HT1080 (cell line): ENCODE measurements around the gene PPM1D. TPM values are rescaled to one million over a fixed set of nuclear protein-coding genes. Genes with fewer than 3 reads are reported as not detected.
"Not testable (repeated sequence)": the region's sequence is repeated elsewhere in the genome, so short reads cannot be mapped to it uniquely, and the experiment has no call there.

Experiments
- DNase-seq: peaks from one replicate; pipeline ENCODE4 v3.0.0-alpha.2; 2015; ENCODE audit warnings: low read depth
- total RNA-seq: library from RNA; depleted of rRNA; stranded (reverse); fragments of >200 nt; shearing (Covaris generic); gene quantifications from 2 replicates; pipeline ENCODE4 v1.2.3, GENCODE V29; 2014

Gene PPM1D
- total RNA-seq, 1 experiment from 2014 or later = 12.0 TPM

GRCh38 chr17:60593441-60594036, 6.5 kb upstream of the PPM1D start:
- DNase-seq = not testable (repeated sequence)

GRCh38 chr17:60594170-60594569, 5.8 kb upstream of the PPM1D start:
- not testable (repeated sequence) for DNase-seq

DNA sequence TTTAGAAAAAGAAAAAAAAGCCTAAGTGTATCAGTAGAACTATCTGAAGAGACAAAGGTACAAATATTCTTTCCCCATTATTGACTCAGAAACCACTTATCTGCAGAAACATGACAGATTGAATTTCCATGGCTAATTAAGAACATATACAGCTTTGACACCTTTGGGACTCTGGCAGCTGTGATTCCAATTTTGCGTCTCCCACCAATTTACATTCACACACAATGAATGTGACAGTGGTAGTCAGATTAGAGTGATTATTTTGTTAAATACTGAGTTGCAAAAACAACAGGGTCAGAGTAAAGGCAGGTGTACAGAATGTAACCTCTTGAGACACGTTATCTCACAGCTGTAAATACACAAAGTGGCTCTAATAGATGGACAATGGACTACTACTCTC, 5.3 kb upstream of the PPM1D start:
- no peak for DNase-seq

DNA sequence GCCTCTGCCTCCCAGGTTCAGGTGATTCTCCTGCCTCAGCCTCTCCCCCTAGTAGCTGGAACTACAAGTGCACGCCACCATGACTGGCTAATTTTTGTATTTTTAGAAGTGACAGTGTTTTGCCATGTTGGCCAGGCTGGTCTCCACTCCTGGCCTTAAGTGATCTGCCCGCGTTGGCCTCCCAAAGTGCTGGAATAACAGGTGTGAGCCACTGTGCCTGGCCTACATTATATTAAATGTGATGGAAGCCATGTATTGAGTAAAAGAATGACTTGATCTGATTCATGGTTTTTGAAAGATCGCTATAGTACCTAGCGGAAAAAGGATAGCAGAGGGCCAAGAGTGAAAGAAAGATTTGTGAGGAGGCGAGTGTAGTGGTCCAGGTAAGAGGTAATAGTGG, 2.7 kb upstream of the PPM1D start:
- DNase-seq = no peak

DNA sequence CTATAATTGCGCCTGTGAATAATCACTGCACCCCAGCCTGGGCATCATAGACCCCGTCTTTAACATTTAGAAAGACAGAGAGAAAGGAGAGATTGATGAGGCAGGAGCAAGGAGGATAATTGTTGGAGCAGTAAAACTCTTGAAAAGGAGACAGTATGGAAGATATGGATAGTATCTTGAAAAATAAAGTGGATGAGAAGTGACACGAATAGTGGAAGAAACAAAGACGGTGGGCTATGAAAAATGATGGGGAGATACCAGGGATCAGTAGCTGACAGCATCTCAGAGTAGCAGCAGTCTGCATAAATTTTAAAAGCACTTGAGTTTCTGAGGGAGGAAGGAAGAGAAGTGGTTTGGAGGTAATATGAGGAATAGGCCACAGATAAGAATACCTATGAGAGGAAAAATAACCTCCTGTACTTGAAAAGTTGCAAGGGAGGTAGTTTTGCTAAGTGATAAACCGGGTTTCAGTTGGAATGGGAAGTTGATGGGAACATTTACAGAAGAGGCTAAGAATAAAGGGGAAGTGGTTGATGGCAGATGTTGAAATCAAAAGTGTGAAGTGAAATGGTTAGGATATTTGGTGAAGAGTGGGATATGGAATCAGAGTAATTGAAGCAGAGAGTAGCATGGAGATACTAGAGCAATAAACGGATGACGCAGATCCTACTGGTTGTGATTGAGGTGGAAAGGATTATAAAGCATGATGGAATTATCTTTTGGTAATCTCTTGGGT, 1.8 kb upstream of the PPM1D start:
- no peak for DNase-seq

- no peak for DNase-seq
These were observed 773 bp upstream of the PPM1D start for GRCh38 chr17:60599220-60599619.

GRCh38 chr17:60600490-60601446, 775 bp downstream of the PPM1D start:
- peak; percentile 76 for DNase-seq

DNA sequence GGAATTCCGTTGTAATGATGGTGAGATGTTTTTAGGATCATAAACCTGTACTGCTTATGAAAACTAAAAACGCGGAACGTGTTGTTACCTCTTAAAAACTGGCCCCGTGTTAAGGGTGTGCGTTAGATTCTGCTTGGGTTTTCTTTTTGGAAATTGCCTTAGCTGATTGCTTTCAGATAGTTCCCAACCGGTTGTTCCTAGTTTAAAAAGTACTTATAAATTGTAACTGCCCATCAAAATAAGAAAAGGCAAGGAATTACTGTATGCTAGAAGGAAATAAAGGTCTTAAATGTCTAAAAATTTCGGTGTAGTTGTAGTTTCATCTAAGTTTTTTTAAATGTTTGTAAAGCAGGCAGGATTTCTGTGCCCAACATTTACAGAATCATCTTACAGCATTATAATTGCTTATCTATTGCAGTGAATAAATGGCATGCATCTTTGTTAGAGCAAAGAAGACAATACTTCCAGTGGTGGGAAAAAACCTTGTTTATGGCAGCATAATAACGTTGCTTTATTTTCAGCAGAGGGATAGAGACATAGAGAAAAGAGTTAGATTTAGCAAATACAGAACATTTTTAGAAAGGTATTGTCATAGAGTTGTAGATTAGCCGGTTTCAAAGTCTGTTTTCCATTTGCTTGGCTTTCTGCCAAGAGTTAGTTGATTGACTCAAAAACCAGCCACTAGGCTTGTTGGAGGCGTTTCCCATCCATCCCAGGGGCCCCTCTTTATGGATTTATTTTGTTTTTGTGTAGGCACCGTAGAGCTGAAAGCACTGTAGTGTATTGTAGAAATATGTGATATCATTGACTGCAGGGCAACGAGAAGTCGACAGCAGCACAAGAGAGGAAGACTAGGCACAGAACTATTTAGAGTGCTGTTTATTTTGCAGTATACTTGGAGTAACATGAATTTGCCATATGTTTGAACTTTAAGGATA, 1.7 kb downstream of the PPM1D start:
- DNase-seq = peak; percentile 51

GRCh38 chr17:60602385-60602742, 2.4 kb downstream of the PPM1D start:
- DNase-seq = no peak

GRCh38 chr17:60602871-60603270, 2.9 kb downstream of the PPM1D start:
- no peak for DNase-seq

- DNase-seq = not testable (repeated sequence)
These were observed 3.5 kb downstream of the PPM1D start for GRCh38 chr17:60603477-60603876.

DNA sequence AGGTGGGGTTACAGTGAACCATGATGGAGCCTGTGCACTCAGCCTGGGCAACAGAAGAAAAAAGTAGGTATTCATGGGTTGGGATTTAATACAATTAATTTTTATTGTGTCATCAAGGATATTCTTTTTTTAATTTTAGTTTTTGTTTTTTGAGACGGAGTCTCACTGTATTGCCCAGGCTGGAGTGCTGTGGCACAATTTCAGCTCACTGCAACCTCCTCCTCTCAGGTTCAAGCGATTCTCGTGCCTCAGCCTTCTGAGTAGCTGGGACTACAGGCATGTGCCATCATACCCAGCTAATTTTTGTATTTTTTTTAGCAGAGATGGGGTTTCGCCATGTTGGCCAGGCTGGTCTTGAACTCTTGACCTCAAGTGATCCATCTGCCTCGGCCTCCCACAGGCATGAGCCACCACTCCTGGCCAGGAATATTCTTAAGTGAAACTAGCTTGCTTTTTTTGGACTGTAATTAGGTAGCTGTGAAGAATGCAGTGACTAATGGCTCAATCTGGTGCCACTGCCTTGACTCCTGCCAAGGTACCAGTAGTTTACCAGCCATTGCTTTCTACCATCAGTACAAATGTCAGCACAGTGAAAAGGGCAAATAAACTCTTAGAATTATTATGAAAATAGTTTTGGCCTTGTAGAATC, 4.8 kb downstream of the PPM1D start:
- peak; percentile 70 for DNase-seq

DNA sequence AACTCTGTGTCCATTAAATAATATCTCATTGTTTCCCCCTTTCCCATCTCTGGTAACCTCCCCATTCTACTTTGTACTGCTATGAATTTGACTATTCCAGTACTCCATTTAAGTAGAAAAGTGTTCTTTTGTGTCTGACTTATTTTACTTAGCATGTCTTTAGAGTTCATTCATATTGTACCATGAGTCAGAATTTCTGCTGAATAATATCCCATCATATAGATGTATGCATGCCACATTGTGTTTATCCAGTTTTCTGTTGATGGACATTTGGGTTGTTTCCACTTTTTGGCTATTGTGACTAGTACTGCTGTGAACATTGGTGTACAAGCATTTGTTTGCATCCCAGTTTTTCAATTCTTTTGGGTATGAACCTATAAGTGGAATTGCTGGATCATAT, 6.0 kb downstream of the PPM1D start:
- no peak for DNase-seq

GRCh38 chr17:60610473-60610872, 10.5 kb downstream of the PPM1D start:
- DNase-seq = no peak

- not testable (repeated sequence) for DNase-seq
These were observed 11.3 kb downstream of the PPM1D start for GRCh38 chr17:60611321-60611720.

GRCh38 chr17:60613325-60613724, 13.3 kb downstream of the PPM1D start:
- no peak for DNase-seq

DNA sequence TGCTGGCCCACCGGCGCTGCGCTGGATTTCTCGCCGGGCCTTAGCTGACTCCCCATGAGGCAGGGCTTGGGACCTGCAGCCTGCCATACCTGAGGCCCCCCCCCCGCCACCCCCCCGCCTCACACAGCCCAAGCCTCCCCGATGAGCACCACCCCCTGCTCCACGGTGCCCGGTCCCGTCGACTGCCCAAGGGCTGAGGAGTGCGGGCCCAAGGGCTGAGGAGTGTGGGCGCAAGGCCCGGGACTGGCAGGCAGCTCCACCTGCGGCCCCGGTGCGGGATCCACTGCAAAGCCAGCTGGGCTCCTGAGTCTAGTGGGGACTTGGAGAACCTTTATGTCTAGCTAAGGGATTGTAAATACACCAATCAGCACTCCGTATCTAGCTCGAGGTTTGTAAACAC, 13.8 kb downstream of the PPM1D start:
- DNase-seq = not testable (repeated sequence)

GRCh38 chr17:60614247-60614646, 14.3 kb downstream of the PPM1D start:
- not testable (repeated sequence) for DNase-seq

GRCh38 chr17:60615108-60615507, 15.1 kb downstream of the PPM1D start:
- no peak for DNase-seq

DNA sequence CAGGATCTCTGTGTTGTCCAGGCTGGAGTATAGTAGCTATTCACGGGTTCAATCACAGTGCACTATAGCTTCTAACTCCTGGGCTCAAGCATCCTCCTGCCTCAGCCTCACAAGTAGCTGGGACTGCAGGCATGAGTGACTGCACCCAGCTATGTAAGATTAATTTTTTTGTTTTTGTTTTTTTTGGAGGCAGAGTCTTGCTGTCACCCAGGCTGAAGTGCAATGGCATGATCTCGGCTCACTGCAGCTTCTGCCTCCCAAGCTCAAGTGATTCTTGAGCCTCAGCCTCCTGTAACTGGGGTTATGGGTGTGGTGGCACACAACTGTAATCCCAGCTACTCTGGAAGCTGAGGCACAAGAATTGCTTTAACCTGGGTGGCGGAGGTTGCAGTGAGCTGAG, 15.8 kb downstream of the PPM1D start:
- no peak for DNase-seq
